Dermis microvascular lymphatic vessel endothelial cell (primary cell): ENCODE measurements around the gene CCDC85C. TPM values are rescaled to one million over a fixed set of nuclear protein-coding genes. Genes with fewer than 3 reads are reported as not detected.

Experiments
- DNase-seq, 2 donors: peaks; one replicate each; pipeline versions ENCODE4 v3.0.0 to v3.0.0-alpha.2; 2010; ENCODE audit warnings: low read depth in 2 of 2
- total RNA-seq: library from RNA; depleted of rRNA; stranded (reverse); fragments of >200 nt; gene quantifications from 2 replicates; pipeline ENCODE4 v1.2.1, GENCODE V29; 2014

Gene CCDC85C
- total RNA-seq, 1 donor from 2014 or later = 5.5 TPM

GRCh38 chr14:99541677-99542470, 62.1 kb downstream of the CCDC85C start:
- peak in 1 of 2 donors; percentile 40 for DNase-seq

GRCh38 chr14:99541211-99541610, 62.8 kb downstream of the CCDC85C start:
- DNase-seq = no peak

- no peak for DNase-seq
These were observed 63.6 kb downstream of the CCDC85C start for GRCh38 chr14:99540196-99541032.

GRCh38 chr14:99539491-99539890, 64.5 kb downstream of the CCDC85C start:
- DNase-seq = peak; percentile 76 to 90

- no peak for DNase-seq
These were observed 65.3 kb downstream of the CCDC85C start for GRCh38 chr14:99538733-99539132.

- DNase-seq = no peak
These were observed 65.7 kb downstream of the CCDC85C start for GRCh38 chr14:99538275-99538674.

- peak in 1 of 2 donors; percentile 51 for DNase-seq
These were observed 66.6 kb downstream of the CCDC85C start for GRCh38 chr14:99537399-99537798.

- no peak for DNase-seq
These were observed 67.9 kb downstream of the CCDC85C start for GRCh38 chr14:99535908-99536778.

- DNase-seq = no peak
These were observed 68.6 kb downstream of the CCDC85C start for GRCh38 chr14:99535448-99535847.

GRCh38 chr14:99534863-99535262, 69.1 kb downstream of the CCDC85C start:
- DNase-seq = no peak

- no peak for DNase-seq
These were observed 69.7 kb downstream of the CCDC85C start for GRCh38 chr14:99534333-99534732.

- DNase-seq = no peak
These were observed 71.7 kb downstream of the CCDC85C start for GRCh38 chr14:99532310-99532709.

- DNase-seq = peak in 1 of 2 donors; percentile 91
These were observed 72.5 kb downstream of the CCDC85C start for GRCh38 chr14:99531251-99532096.

GRCh38 chr14:99530407-99531155, 73.4 kb downstream of the CCDC85C start:
- DNase-seq = peak in 1 of 2 donors; percentile 17

GRCh38 chr14:99529899-99530298, 74.1 kb downstream of the CCDC85C start:
- peak in 1 of 2 donors; percentile 64 for DNase-seq

GRCh38 chr14:99527427-99528076, 76.5 kb downstream of the CCDC85C start:
- DNase-seq = no peak

GRCh38 chr14:99527026-99527425, 77.0 kb downstream of the CCDC85C start:
- DNase-seq = no peak

- no peak for DNase-seq
These were observed 78.3 kb downstream of the CCDC85C start for GRCh38 chr14:99525699-99526080.
